Progenitor cell of endocrine pancreas (in vitro differentiated cells): ENCODE results near the gene HEMGN. TPM values are rescaled to one million over a fixed set of nuclear protein-coding genes. Genes with fewer than 3 reads are reported as not detected.

ENCODE experiments used
- DNase-seq: peaks from one replicate; pipeline ENCODE4 v3.0.0; 2021; ENCODE audit warnings: low spot score; ENCODE audit not compliant: unreplicated experiment
- H3K27ac Mint-ChIP-seq: 2 replicates; pipeline ENCODE4 v1.8.0; 2021; ENCODE audit warnings: mild to moderate bottlenecking, moderate library complexity, mixed read lengths
- H3K27me3 Mint-ChIP-seq: 2 replicates; pipeline ENCODE4 v1.8.0; 2021; ENCODE audit warnings: mixed read lengths
- H3K36me3 Mint-ChIP-seq: 2 replicates; pipeline ENCODE4 v1.8.0; 2022; ENCODE audit warnings: mixed read lengths; ENCODE audit not compliant: insufficient read depth
- H3K4me1 Mint-ChIP-seq: 2 replicates; pipeline ENCODE4 v1.8.0; 2021; ENCODE audit warnings: low read depth, mixed read lengths
- H3K4me3 Mint-ChIP-seq: 2 replicates; pipeline ENCODE4 v1.8.0; 2021; ENCODE audit warnings: low read depth, mild to moderate bottlenecking, moderate library complexity, mixed read lengths
- H3K9me3 Mint-ChIP-seq: 2 replicates; pipeline ENCODE4 v1.8.0; 2021; ENCODE audit warnings: low read depth, mixed read lengths
- long read RNA-seq: library from polyadenylated mRNA; unstranded; transcript quantifications from one replicate; pipeline ENCODE4 v2.0.0, GENCODE V29; 2020
- total RNA-seq: library from RNA; stranded (reverse); gene quantifications from 2 replicates; pipeline ENCODE4 v1.2.1, GENCODE V29; 2021
- TF ChIP-seq, protein P1 (sequence below): fragments of 200-600 bp; sonication (generic); IDR thresholded peaks from one replicate; pipeline ENCODE4 v1.5.0; 2021; ENCODE audit warnings: antibody characterized with exemption, mild to moderate bottlenecking; ENCODE audit not compliant: unreplicated experiment

The HEMGN gene, protein sequence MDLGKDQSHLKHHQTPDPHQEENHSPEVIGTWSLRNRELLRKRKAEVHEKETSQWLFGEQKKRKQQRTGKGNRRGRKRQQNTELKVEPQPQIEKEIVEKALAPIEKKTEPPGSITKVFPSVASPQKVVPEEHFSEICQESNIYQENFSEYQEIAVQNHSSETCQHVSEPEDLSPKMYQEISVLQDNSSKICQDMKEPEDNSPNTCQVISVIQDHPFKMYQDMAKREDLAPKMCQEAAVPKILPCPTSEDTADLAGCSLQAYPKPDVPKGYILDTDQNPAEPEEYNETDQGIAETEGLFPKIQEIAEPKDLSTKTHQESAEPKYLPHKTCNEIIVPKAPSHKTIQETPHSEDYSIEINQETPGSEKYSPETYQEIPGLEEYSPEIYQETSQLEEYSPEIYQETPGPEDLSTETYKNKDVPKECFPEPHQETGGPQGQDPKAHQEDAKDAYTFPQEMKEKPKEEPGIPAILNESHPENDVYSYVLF
- total RNA-seq, result not detected in 2 replicates
- long read RNA-seq, result 0 reads

DNA sequence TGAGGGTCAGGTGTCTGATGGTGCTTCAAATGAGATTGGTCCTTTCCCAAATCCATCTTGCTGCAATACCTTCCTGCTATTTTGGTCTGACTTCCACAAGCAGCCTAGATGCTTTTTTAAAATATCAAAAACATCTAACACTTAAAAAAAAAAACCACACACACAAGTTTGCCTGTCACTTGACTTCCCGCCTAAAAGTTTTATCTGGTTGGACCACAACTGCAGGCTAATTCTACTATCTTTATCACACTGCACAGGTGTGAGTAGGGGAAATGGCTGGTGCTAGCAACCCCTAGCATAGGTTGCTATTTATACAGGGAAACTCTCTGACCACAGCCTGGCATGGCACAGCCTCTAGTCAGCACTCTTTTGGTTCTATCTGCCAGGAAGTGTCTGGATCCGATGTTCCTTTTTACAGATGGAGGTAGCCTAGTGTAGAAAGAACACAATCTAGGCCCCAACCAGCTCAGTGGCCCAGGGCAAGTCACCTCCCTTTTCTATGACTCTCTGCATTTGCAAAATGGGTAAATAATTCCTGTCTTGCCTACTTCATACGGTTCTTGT is at the start of gene HEMGN:
Gene HEMGN (minus strand): TSS at position 92 of the 564 bp plus-strand sequence. CDS start 36 bp downstream, at position 56.
- no peak within 1 kb of the TSS for H3K27ac Mint-ChIP-seq
- no peaks in the 10 kb centered on the region for H3K9me3 Mint-ChIP-seq
- TF ChIP-seq, protein P1, sequence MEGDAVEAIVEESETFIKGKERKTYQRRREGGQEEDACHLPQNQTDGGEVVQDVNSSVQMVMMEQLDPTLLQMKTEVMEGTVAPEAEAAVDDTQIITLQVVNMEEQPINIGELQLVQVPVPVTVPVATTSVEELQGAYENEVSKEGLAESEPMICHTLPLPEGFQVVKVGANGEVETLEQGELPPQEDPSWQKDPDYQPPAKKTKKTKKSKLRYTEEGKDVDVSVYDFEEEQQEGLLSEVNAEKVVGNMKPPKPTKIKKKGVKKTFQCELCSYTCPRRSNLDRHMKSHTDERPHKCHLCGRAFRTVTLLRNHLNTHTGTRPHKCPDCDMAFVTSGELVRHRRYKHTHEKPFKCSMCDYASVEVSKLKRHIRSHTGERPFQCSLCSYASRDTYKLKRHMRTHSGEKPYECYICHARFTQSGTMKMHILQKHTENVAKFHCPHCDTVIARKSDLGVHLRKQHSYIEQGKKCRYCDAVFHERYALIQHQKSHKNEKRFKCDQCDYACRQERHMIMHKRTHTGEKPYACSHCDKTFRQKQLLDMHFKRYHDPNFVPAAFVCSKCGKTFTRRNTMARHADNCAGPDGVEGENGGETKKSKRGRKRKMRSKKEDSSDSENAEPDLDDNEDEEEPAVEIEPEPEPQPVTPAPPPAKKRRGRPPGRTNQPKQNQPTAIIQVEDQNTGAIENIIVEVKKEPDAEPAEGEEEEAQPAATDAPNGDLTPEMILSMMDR, result no peak
- H3K27me3 Mint-ChIP-seq, result peaks cover 78% of the 10 kb centered on the region
- no peaks in the 10 kb centered on the region for H3K36me3 Mint-ChIP-seq
- no peak for DNase-seq
- H3K4me3 Mint-ChIP-seq, result no peak within 1 kb of the TSS
- no peaks in the 10 kb centered on the region for H3K4me1 Mint-ChIP-seq

DNA sequence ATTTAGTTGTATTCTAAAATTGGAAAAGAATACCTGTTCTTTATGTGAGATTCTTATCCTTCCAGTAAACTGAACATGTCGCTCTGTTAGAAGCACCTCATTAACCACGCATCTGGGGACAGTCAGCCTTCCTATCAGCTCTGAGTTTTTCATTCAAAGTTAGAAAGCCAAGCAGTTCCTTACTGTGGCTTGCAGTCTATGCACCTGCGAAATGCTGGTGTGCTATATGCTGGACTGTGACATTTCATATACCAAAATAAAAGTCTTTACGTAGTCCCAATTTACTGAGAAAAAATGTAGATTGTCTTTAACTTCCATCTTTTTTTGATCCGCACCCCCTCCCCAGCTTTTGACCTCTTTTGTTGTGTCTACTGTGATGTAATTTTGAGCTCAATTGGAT is 49.5 kb upstream of the HEMGN start:
- TF ChIP-seq, protein P1, result no peak
- H3K4me1 Mint-ChIP-seq, result peaks cover 31% of the 10 kb centered on the region
- DNase-seq, result no peak
- H3K9me3 Mint-ChIP-seq, result no peaks in the 10 kb centered on the region
- no peak overlapping the region for H3K27ac Mint-ChIP-seq
- H3K27me3 Mint-ChIP-seq, result no peaks in the 10 kb centered on the region
- no peak overlapping the region for H3K4me3 Mint-ChIP-seq
- peaks cover 2% of the 10 kb centered on the region for H3K36me3 Mint-ChIP-seq

DNA sequence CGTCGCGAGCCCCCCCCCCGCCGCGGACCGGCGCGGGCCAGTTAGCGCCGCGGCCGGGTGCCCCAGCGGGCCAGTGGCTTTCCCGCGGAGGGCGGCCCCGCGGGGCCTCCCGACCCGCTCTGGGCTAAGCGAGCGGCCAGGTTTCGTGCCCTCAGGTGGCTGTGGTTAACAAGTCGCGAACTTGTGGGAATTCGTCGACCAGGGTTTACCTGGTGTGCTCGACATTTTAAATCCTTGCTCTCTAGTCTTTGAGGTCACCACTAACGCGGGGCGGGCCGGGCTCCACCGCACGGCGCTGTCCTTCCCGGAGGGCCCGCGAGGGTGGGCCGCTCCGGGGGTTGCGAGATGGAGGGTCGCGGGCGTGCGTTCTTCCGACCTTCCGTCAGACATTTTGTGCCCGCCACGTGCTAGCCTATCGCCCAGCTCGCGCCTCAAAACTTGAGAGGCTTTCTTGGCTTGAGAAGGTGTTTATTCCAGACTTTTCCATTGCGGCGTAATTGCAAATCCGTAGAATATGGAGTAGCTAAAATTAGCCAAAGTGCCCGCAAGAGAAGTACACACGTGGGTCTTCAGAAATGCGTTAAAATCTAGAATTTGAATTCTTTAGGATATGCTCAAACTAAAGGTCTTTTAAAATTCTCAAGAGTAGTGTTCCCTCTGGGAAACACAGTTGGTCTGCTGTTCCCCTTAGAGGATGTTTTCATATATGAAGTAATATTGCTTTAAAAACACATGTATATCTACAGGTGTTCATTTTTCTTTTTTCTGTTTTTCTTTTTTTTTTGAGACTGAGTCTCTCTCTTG is 47.3 kb upstream of the HEMGN start:
- H3K27ac Mint-ChIP-seq, result peak overlapping the region; percentile 94
- H3K27me3 Mint-ChIP-seq, result peaks cover 21% of the 10 kb centered on the region
- H3K36me3 Mint-ChIP-seq, result peaks cover 2% of the 10 kb centered on the region
- TF ChIP-seq, protein P1, result peak; percentile 11
- peak; percentile 10 for DNase-seq
- no peaks in the 10 kb centered on the region for H3K9me3 Mint-ChIP-seq
- H3K4me1 Mint-ChIP-seq, result peaks cover 28% of the 10 kb centered on the region
- peak overlapping the region; percentile 67 for H3K4me3 Mint-ChIP-seq

DNA sequence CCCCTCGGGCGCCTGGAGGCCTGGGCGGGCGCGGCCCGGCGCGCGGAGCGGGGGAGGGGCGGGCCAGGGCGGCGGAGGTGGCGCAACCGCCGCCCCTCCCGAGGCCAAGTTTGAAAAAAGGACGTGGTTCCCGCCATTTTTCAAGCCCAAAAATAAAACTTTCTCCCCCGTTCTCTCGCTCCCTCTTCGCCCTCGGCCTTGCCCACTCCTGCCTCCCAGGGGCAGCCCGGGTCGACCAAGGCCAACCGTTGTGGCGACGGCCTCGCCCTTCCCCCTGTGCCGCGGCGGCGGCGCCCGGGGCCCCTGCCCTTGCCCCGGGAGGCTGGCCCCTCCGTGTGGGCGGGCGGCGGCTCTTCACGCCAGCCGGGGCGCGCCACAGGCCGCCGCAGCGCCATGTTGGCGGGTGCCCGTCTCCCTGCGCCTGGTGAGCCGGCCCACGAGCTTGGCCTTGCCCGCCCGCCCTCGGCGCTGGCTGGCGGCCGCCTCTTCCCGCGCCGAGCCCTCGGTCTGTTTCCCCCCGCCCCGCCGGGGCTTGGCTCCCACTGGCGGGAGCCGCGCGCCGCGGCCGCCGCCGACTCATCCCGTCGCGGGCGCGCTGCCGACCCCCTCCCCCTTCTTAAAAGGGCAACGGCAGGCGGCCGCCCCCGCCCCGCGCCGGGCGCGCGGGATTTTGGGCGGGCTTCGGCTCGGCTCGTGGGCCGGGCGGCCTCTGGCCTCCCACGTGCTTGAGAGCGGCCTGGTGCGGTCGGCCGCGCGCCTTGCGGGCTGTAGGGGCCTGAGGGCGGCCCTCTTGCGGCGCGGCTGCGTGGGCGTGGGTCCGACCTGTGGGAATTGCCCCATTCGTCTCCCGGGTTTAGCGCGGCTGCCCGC is 46.5 kb upstream of the HEMGN start:
- peaks cover 2% of the 10 kb centered on the region for H3K36me3 Mint-ChIP-seq
- DNase-seq, result peak; percentile 58
- TF ChIP-seq, protein P1, result no peak
- H3K4me1 Mint-ChIP-seq, result peaks cover 21% of the 10 kb centered on the region
- no peaks in the 10 kb centered on the region for H3K9me3 Mint-ChIP-seq
- peak overlapping the region; percentile 62 for H3K27ac Mint-ChIP-seq
- peaks cover 26% of the 10 kb centered on the region for H3K27me3 Mint-ChIP-seq
- H3K4me3 Mint-ChIP-seq, result peak overlapping the region; percentile 65
